ENCODE data around the gene GRB7. TPM values are rescaled to one million over a fixed set of nuclear protein-coding genes. Genes with fewer than 3 reads are reported as not detected.
"Not testable (repeated sequence)": the region's sequence is repeated elsewhere in the genome, so short reads cannot be mapped to it uniquely, and the experiment has no call there.

GRB7 gene
- total RNA-seq, 3 donors from 2014 or later: 27.9 to 69.2 TPM; not detected in 1

GRCh38 chr17:39761861-39762496 is 24.2 kb downstream of the GRB7 start:
- no peak overlapping the region for H3K4me3 ChIP-seq
- intact Hi-C loops (cut with DNase I; ENCODE audit: low total_unique reads): no loop called here
- TF ChIP-seq, protein P1, sequence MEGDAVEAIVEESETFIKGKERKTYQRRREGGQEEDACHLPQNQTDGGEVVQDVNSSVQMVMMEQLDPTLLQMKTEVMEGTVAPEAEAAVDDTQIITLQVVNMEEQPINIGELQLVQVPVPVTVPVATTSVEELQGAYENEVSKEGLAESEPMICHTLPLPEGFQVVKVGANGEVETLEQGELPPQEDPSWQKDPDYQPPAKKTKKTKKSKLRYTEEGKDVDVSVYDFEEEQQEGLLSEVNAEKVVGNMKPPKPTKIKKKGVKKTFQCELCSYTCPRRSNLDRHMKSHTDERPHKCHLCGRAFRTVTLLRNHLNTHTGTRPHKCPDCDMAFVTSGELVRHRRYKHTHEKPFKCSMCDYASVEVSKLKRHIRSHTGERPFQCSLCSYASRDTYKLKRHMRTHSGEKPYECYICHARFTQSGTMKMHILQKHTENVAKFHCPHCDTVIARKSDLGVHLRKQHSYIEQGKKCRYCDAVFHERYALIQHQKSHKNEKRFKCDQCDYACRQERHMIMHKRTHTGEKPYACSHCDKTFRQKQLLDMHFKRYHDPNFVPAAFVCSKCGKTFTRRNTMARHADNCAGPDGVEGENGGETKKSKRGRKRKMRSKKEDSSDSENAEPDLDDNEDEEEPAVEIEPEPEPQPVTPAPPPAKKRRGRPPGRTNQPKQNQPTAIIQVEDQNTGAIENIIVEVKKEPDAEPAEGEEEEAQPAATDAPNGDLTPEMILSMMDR (IDR thresholded peaks at IDR 0.05): no peak
- TF ChIP-seq POLR2A (IDR thresholded peaks at IDR 0.05) (no peak), POLR2AphosphoS5 (IDR thresholded peaks at IDR 0.05) (no peak)
- no peaks in the 10 kb centered on the region for H3K9me3 ChIP-seq
- no peak overlapping the region for H3K27ac ChIP-seq
- no peaks in the 10 kb centered on the region for H3K36me3 ChIP-seq
- no peaks in the 10 kb centered on the region for H3K27me3 ChIP-seq
- no peaks in the 10 kb centered on the region for H3K4me1 ChIP-seq
- no peak for DNase-seq (ENCODE audit: low spot score in 2 of 2)

GRCh38 chr17:39763051-39763820 is 25.5 kb downstream of the GRB7 start:
- H3K4me3 ChIP-seq: no peak overlapping the region
- no peak for DNase-seq (ENCODE audit: low spot score in 2 of 2)
- H3K27ac ChIP-seq: no peak overlapping the region
- no peaks in the 10 kb centered on the region for H3K36me3 ChIP-seq
- TF ChIP-seq, protein P1 (IDR thresholded peaks at IDR 0.05): no peak
- TF ChIP-seq POLR2AphosphoS5 (IDR thresholded peaks at IDR 0.05) (no peak), POLR2A (IDR thresholded peaks at IDR 0.05) (no peak)
- no peaks in the 10 kb centered on the region for H3K9me3 ChIP-seq
- intact Hi-C loops (cut with DNase I; ENCODE audit: low total_unique reads): no loop called here
- no peaks in the 10 kb centered on the region for H3K4me1 ChIP-seq
- H3K27me3 ChIP-seq: no peaks in the 10 kb centered on the region

DNA sequence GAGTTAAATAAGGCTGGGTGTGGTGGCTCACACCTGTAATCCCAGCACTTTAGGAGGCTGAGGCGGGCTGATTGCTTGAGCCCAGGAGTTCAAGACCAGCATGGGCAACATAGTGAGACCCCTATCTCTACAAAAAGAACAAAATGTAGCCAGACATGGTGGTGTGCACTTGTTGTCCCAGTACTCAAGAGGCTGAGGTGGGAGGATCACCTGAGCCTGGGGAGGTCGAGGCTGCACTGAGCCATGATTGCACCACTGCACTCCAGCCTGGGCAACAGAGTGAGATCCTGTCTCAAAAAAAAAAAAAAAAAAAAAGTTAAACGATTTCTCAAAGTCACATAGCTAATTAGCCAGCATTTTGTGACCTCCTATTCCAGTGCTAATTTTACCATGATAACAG is 26.4 kb downstream of the GRB7 start:
- H3K4me3 ChIP-seq; H3K27me3 ChIP-seq; intact Hi-C loops (cut with DNase I; ENCODE audit: low total_unique reads); H3K27ac ChIP-seq; H3K4me1 ChIP-seq; DNase-seq (ENCODE audit: low spot score in 2 of 2); H3K9me3 ChIP-seq; H3K36me3 ChIP-seq: not testable (repeated sequence)

DNA sequence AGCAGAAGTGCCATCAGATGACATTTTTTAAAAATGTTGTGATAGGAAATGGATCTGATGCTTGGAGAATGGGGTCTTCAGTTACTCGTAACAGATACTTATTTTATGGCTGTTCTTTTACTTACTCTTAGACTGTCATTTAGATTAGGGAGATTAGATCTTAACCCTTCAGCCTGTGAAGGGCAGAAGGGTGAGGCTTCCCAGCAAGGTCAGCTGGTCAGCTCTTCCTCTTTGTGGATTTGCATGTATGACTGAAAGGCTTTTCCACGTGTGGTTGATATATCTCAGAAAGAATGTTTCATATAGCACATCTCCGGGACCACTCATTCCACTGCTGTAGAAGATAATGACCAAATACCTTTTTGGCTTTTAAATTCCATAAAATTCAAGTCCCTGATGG is 27.4 kb downstream of the GRB7 start:
- intact Hi-C loops (cut with DNase I; ENCODE audit: low total_unique reads): no loop called here
- H3K36me3 ChIP-seq: no peaks in the 10 kb centered on the region
- H3K4me1 ChIP-seq: no peaks in the 10 kb centered on the region
- H3K4me3 ChIP-seq: no peak overlapping the region
- no peak for DNase-seq (ENCODE audit: low spot score in 2 of 2)
- no peaks in the 10 kb centered on the region for H3K9me3 ChIP-seq
- TF ChIP-seq, protein P1 (IDR thresholded peaks at IDR 0.05): no peak
- TF ChIP-seq POLR2A (IDR thresholded peaks at IDR 0.05) (no peak), POLR2AphosphoS5 (IDR thresholded peaks at IDR 0.05) (no peak)
- no peak overlapping the region for H3K27ac ChIP-seq
- H3K27me3 ChIP-seq: no peaks in the 10 kb centered on the region

DNA sequence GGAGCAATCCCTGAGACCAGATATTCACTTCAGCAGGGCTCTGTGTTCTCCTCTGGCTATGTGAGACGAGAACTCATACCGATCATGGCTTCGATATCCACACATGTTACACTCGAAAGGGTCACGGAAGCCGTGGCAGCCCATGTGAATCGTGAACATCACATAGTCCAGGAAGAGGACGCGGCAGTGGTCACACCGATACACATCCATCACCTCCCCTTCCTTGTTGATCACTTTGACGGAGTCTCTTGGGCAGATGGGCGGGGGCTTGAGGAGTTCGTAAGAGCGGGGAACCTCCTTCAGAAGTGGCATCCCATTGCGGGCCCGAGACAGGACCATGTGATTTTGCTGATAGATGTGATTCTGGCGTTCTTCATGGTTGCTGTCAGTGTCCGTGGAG is 28.0 kb downstream of the GRB7 start:
- intact Hi-C loops (cut with DNase I; ENCODE audit: low total_unique reads): no loop called here
- H3K4me3 ChIP-seq: no peak overlapping the region
- no peaks in the 10 kb centered on the region for H3K36me3 ChIP-seq
- H3K9me3 ChIP-seq: no peaks in the 10 kb centered on the region
- no peak for TF ChIP-seq POLR2A (IDR thresholded peaks at IDR 0.05)
- TF ChIP-seq, protein P1 (IDR thresholded peaks at IDR 0.05): no peak
- no peak for TF ChIP-seq POLR2AphosphoS5 (IDR thresholded peaks at IDR 0.05)
- no peaks in the 10 kb centered on the region for H3K27me3 ChIP-seq
- no peak for DNase-seq (ENCODE audit: low spot score in 2 of 2)
- no peaks in the 10 kb centered on the region for H3K4me1 ChIP-seq
- H3K27ac ChIP-seq: no peak overlapping the region
